Measurements from ENCODE around the gene KCNMA1.

Gene KCNMA1

DNA sequence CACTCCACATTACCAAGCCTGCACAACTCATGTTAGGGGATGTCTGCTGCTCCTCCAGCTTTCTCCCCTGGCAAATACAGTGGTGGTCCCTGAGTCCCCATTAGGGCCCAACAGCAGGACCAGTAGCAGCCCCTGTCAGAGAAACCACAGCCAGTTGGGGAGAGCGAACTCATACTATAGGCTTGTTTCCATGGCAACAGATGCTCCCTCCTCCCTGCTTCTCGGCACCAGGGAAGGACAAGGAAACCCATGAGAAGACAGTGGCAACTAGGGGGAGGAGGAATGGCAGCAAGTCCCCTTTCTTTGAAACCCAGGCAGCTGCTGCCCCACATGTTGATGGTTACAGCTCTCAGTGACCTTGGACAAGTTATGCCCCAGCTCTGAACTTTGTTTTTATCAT lies 326.4 kb downstream of the KCNMA1 start:
- no peaks in the 10 kb centered on the region for H3F3A ChIP-seq (ENCODE audit: insufficient read depth)
- no peak overlapping the region for H3K4me2 ChIP-seq (ENCODE audit: low read depth, low read length, poor library complexity, severe bottlenecking)
- no peak overlapping the region for H3K4me3 ChIP-seq (ENCODE audit: insufficient read depth, low read length, poor library complexity, severe bottlenecking)
- TF ChIP-seq EZH2phosphoT487 (conservative IDR thresholded peaks at IDR 0.05; ENCODE audit: low read length), result no peak
- TF ChIP-seq, protein P1, sequence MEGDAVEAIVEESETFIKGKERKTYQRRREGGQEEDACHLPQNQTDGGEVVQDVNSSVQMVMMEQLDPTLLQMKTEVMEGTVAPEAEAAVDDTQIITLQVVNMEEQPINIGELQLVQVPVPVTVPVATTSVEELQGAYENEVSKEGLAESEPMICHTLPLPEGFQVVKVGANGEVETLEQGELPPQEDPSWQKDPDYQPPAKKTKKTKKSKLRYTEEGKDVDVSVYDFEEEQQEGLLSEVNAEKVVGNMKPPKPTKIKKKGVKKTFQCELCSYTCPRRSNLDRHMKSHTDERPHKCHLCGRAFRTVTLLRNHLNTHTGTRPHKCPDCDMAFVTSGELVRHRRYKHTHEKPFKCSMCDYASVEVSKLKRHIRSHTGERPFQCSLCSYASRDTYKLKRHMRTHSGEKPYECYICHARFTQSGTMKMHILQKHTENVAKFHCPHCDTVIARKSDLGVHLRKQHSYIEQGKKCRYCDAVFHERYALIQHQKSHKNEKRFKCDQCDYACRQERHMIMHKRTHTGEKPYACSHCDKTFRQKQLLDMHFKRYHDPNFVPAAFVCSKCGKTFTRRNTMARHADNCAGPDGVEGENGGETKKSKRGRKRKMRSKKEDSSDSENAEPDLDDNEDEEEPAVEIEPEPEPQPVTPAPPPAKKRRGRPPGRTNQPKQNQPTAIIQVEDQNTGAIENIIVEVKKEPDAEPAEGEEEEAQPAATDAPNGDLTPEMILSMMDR (IDR thresholded peaks at IDR 0.05; ENCODE audit: insufficient read depth, low read length, poor library complexity, severe bottlenecking), result no peak
- no peaks in the 10 kb centered on the region for H3K9me3 ChIP-seq (ENCODE audit: insufficient read depth, low read length)
- H3K9ac ChIP-seq (ENCODE audit: low read length), result no peak overlapping the region
- H4K20me1 ChIP-seq (ENCODE audit: low read depth, low read length), result no peaks in the 10 kb centered on the region
- no peak overlapping the region for H3K27ac ChIP-seq (ENCODE audit: low read depth, low read length)
- no peaks in the 10 kb centered on the region for H3K27me3 ChIP-seq (ENCODE audit: low read length)
- H2AFZ ChIP-seq (ENCODE audit: low read depth, low read length, severe bottlenecking), result no peak overlapping the region
- no peaks in the 10 kb centered on the region for H3K36me3 ChIP-seq (ENCODE audit: low read length)
- H3K9me2 ChIP-seq (replicated peaks; ENCODE audit: insufficient read depth, low read length), result no peaks in the 10 kb centered on the region
- no peaks in the 10 kb centered on the region for H3K79me2 ChIP-seq (ENCODE audit: insufficient read depth, low read length)

DNA sequence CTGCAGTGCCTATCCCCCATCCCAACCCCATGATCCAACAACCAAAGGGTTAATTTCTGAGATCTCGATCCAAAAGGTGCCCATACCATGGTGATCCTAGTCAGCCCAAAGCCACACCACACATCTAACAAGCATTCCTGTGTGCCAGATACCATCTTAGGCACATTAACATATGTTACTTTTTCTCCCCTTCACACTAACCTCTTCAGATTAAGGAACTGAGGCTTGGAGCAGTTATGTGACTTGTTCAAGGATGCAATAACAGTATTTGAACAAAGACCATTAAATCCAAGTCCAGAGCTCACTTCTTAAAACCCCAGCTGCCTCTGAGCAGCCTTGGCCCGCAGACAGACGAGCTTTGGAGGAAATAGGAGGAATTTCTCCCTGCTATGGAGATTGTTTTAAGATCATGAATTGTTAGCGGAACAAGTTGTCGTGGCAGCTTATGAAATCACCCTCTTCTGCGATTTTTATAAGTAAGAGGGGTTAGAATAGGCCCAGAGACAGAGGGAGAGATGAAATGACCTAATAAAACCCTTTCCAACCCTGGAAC lies 327.2 kb downstream of the KCNMA1 start:
- Histone ChIP-seq H4K20me1 (ENCODE audit: low read depth, low read length) (no peaks in the 10 kb centered on the region), H3K27ac (ENCODE audit: low read depth, low read length) (no peak overlapping the region)

DNA sequence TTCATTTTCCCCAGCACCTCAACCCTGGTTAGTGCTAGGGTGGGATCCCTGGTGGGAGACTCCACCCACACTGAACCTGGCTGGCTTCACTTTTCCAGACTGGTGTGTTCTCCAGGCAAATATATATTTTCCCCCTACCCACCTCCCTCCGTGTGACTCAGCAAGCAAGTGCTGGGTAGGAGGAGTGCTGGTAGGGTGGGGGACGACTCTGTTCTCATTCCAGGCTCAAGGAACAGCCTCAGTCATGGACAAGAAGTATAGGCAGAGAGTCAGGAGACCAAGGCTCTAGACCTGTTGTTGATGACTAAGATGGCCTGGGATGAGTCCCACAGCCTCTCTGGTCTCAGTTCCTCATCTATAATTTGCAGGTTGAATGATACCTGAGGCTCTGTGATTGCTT lies 328.1 kb downstream of the KCNMA1 start:
- no peaks in the 10 kb centered on the region for H3K9me3 ChIP-seq (ENCODE audit: insufficient read depth, low read length)
- H3K4me3 ChIP-seq (ENCODE audit: insufficient read depth, low read length, poor library complexity, severe bottlenecking), result no peak overlapping the region
- no peak overlapping the region for H3K4me2 ChIP-seq (ENCODE audit: low read depth, low read length, poor library complexity, severe bottlenecking)
- H2AFZ ChIP-seq (ENCODE audit: low read depth, low read length, severe bottlenecking), result no peak overlapping the region
- H3K36me3 ChIP-seq (ENCODE audit: low read length), result no peaks in the 10 kb centered on the region
- H3K9me2 ChIP-seq (replicated peaks; ENCODE audit: insufficient read depth, low read length), result no peaks in the 10 kb centered on the region
- no peak overlapping the region for H3K9ac ChIP-seq (ENCODE audit: low read length)
- H4K20me1 ChIP-seq (ENCODE audit: low read depth, low read length), result no peaks in the 10 kb centered on the region
- H3K27ac ChIP-seq (ENCODE audit: low read depth, low read length), result no peak overlapping the region
- H3K79me2 ChIP-seq (ENCODE audit: insufficient read depth, low read length), result no peaks in the 10 kb centered on the region
- H3F3A ChIP-seq (ENCODE audit: insufficient read depth), result no peaks in the 10 kb centered on the region
- TF ChIP-seq, protein P1 (IDR thresholded peaks at IDR 0.05; ENCODE audit: insufficient read depth, low read length, poor library complexity, severe bottlenecking), result no peak
- no peak for TF ChIP-seq EZH2phosphoT487 (conservative IDR thresholded peaks at IDR 0.05; ENCODE audit: low read length)
- no peaks in the 10 kb centered on the region for H3K27me3 ChIP-seq (ENCODE audit: low read length)

More for the DNA sequence above, 327.2 kb downstream of the KCNMA1 start:
- Histone ChIP-seq H3K79me2 (ENCODE audit: insufficient read depth, low read length) (no peaks in the 10 kb centered on the region), H3K4me2 (ENCODE audit: low read depth, low read length, poor library complexity, severe bottlenecking) (no peak overlapping the region), H3K9me2 (replicated peaks; ENCODE audit: insufficient read depth, low read length) (no peaks in the 10 kb centered on the region), H3K4me3 (ENCODE audit: insufficient read depth, low read length, poor library complexity, severe bottlenecking) (no peak overlapping the region), H3K9ac (ENCODE audit: low read length) (no peak overlapping the region), H3K36me3 (ENCODE audit: low read length) (no peaks in the 10 kb centered on the region), H3K27me3 (ENCODE audit: low read length) (no peaks in the 10 kb centered on the region), H2AFZ (ENCODE audit: low read depth, low read length, severe bottlenecking) (no peak overlapping the region), H3K9me3 (ENCODE audit: insufficient read depth, low read length) (no peaks in the 10 kb centered on the region), H3F3A (ENCODE audit: insufficient read depth) (no peaks in the 10 kb centered on the region)
- TF ChIP-seq, protein P1 (IDR thresholded peaks at IDR 0.05; ENCODE audit: insufficient read depth, low read length, poor library complexity, severe bottlenecking), result no peak

Data from SU-DHL-6 (cell line).